ENCODE measurements around the gene CUBN.

GRCh38 chr10:16999665-17000451 lies 129.8 kb downstream of the CUBN start:
- TF ChIP-seq CTCF (IDR thresholded peaks at IDR 0.05) (no peak), JUN (IDR thresholded peaks at IDR 0.05) (no peak), NR3C1 (IDR thresholded peaks at IDR 0.05) (no peak), CBX8 (IDR thresholded peaks at IDR 0.05) (no peak), CHD2 (IDR thresholded peaks at IDR 0.05; ENCODE audit: low read length, partially characterized antibody) (no peak), EP300 (IDR thresholded peaks at IDR 0.05) (no peak), HDAC2 (IDR thresholded peaks at IDR 0.05) (no peak), RAD21 (conservative IDR thresholded peaks at IDR 0.05 in 1 of 2, IDR thresholded peaks at IDR 0.05 in 1 of 2) (no peak), POLR2A (IDR thresholded peaks at IDR 0.05; ENCODE audit: low read length) (no peak), SREBF2 (IDR thresholded peaks at IDR 0.05) (no peak)
